ENCODE measurements around the gene TRAK1.

Gene TRAK1

GRCh38 chr3:42216302-42216701, 125.1 kb downstream of the TRAK1 start:
- DNase-seq, result no peak

DNA sequence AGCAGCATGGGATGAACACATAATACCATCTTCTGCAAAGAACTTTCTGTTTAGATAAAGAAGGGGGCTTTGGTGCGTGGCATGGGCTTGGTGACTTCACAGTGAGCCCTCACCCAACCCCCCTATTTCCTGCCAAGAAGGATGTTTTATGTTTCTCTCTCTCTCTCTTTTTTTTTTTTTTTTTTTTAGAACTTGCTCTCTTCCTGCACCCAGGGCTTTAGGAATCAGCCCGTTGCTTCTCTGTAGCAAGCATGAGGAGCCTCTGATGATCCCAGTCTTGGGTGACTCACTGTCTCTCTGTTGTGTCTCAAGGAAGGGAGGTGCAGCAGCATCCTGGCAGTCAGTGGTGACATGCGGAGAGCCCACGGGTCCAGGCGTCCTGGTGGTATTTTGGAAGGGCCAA, 125.8 kb downstream of the TRAK1 start:
- DNase-seq, result no peak

GRCh38 chr3:42220436-42221121, 129.4 kb downstream of the TRAK1 start:
- no peak for DNase-seq

GRCh38 chr3:42222942-42223693, 132.0 kb downstream of the TRAK1 start:
- DNase-seq, result no peak

GRCh38 chr3:42224178-42224577, 133.0 kb downstream of the TRAK1 start:
- DNase-seq, result no peak

- no peak for DNase-seq
Observed at GRCh38 chr3:42224658-42225421, 133.7 kb downstream of the TRAK1 start.

- no peak for DNase-seq
Observed at GRCh38 chr3:42225486-42226363, 134.6 kb downstream of the TRAK1 start.

GRCh38 chr3:42226470-42227425, 135.6 kb downstream of the TRAK1 start:
- no peak for DNase-seq

- no peak for DNase-seq
Observed at GRCh38 chr3:42228796-42229195, 137.6 kb downstream of the TRAK1 start.

DNA sequence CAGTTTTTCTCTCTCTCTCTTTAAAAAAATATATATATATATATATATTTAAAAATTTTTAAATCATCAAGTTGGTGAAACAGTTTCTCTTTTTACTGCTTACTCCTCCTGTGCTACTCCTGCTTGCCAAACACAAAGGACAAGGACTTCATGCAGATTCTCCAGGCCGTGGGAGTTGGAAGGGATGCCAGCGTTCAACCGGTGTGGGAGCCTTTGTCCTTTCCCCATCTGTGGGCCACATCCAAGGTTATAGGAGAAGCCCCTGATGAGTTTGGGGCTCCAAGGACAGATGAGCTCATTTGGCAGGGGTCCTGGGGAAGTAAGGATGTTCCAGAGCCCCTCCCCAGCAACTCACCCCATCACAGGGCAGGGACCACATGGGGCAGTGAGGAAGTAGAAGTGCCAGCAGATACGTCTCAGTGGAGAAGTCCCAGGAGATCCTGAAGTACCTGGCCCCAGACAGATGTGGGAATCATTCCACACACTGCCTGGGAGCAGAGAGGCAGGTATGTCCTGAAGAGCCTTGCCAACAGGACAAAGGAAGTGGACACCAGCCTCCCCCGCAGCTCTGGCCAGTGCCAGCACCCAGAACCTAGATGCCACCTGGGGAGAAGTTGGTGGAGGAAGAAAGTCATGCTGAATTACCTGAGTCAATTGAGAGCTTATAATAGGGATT, 138.2 kb downstream of the TRAK1 start:
- DNase-seq, result no peak

DNA sequence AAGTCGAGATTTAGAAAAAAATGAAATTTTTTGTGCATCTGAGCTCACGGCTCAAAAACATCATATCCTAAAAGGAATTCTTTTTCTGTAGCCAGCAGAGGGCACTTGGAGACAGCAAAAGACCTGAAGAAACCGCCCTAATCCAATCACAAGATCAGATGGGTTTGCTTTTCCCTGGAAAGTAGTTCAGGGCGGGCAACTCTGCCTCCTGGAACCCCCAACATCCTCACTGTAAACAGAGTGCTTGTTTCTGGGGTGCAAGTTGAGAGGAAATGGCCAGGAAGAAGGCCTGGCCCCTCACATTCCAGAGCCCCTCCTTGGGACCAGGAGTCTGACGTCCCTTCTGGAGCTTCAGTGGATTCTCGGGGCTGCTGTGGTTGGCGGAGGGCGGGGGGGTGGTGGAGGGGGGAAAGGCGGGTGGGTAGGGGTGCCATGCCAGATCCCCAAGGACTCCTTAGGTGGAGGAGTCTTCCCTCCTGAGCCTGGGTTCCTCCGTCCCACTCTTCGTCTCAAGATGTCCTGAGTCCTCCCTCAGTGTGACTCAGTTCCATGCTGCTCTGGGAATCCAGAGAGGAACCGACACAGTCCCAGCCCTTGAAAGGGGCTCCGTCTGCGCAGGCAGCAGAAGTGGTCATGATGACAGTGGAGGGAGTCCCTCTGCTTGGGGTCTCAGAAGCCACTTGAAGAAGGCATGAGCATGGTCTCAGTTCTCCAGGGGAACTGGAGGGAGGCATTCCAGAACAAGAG, 139.0 kb downstream of the TRAK1 start:
- peak in 1 of 2 experiments; percentile 3 for DNase-seq

GRCh38 chr3:42230860-42231259, 139.7 kb downstream of the TRAK1 start:
- DNase-seq, result no peak

GRCh38 chr3:42235532-42235931, 144.4 kb downstream of the TRAK1 start:
- DNase-seq, result no peak

DNA sequence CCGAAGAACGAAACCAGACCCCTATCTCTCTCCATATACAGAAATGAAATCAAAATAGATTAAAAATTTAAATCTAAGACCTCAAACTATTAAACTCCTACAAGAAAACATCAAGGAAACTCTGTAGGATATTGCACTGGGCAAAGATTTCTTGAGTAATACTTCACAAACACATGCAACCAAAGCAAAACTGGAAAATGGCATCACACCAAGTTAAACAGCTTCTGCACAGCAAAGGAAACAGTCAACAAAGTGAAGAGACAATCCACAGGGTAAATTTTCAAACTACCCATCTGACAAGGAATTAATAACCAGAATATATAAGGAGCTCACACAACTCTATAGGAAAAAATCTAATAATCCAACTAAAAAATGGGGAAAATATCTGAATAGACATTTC, 145.5 kb downstream of the TRAK1 start:
- no peak for DNase-seq

- no peak for DNase-seq
Observed at GRCh38 chr3:42246091-42246490, 154.9 kb downstream of the TRAK1 start.

DNA sequence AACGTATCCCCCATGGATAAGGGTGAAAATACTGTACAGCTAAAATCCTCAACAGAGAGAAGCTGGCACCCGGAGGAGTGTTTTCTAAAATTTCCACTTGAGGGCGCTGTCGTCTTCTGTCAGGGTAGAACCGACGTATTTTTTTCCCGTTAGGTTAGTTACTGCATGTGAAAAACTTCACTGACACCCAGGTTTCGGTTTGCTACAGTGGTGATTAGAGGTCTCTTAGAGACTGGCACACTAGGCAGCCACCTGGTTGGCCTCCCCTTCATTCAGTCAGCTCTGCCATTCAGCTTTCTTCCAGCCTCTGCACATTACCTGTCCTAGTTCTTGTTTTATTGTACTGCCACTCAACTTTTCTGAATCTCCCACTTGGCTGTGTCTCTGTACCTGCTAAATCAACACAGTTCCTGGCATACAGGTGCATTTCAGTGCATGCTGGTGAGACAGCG, 156.4 kb downstream of the TRAK1 start:
- DNase-seq, result peak in 1 of 2 experiments; percentile 10

DNA sequence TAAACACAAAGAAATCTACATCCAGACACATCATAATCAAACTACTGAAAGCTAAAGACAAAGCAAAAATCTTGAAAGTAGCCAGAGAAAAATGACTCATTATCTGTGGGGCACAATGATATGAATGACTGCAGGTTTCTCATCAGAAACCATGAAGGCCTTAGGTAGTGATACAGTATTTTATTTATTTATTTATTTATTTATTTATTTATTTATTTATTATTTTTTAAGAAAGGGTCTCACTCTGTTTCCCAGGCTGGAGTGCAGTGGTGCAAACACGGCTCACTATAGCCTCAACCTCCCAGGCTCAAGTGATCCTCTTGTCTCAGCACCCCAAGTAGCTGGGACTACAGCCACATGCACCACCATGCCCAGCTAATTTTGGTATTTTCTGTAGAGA, 159.6 kb downstream of the TRAK1 start:
- DNase-seq, result no peak

- DNase-seq, result no peak
Observed at GRCh38 chr3:42254566-42254965, 163.4 kb downstream of the TRAK1 start.

- DNase-seq, result no peak
Observed at GRCh38 chr3:42256135-42256819, 165.1 kb downstream of the TRAK1 start.
